CD4-positive, alpha-beta T cell treated with Interleukin-6 for 4 hours (primary cell): ENCODE results near the gene PPM1J.

Experiments used
- DNase-seq: peaks from one replicate; pipeline ENCODE4 v3.0.0-alpha.2; 2020; ENCODE audit warnings: mixed read lengths

PPM1J gene

DNA sequence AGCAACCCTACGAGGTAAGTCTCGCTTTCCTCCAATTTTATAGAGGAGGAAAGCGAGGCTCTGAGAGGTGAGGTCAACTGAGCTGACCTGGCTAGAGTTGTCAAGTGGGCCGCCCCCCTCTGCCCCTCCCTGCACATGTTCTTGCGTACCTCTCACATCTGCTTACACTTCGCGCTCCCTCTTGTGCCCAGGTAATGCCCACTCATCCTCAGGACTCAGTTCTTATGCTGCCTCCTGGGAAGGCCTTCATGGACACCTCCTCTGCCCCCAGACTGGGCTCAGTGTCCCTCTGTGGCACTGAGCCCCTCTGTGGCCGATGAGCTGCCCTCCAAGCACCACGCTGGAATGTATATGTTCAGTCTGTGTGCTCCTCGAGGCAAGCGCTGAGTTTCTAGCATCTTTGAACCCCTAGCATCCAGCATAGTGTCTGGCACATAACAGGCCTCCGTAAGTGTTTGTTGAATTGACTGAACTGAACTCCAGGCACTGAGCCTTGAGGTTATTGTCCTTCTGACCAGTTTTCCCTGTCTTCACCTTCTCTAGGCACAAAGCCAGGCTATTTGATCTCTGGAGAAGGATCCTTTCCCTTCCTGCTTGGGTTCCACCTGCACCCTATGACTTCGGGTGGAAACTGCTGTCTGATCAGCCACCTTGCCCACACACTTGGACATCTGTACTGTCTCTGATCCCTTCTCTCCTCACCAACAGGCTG, 27.2 kb downstream of the PPM1J start:
- DNase-seq = no peak

DNA sequence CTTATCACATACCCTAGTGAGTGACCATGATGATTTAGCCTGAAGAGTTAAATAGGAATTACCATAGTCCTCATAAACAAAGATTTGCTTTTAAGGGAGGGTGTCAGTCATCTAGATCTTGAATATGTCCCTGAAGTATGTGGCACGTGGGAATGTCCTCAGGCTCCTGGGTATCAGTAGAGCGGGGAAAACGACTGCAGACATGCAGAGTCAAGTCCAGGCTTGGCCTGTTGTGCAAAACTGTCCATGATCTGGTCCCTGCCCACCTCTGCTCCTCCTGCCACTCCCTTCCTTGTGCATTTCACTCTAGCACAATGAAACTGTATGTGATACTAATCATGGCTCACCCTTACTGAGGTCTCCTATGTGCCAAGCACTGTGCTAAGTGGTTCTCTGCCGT, 27.8 kb downstream of the PPM1J start:
- DNase-seq = no peak

DNA sequence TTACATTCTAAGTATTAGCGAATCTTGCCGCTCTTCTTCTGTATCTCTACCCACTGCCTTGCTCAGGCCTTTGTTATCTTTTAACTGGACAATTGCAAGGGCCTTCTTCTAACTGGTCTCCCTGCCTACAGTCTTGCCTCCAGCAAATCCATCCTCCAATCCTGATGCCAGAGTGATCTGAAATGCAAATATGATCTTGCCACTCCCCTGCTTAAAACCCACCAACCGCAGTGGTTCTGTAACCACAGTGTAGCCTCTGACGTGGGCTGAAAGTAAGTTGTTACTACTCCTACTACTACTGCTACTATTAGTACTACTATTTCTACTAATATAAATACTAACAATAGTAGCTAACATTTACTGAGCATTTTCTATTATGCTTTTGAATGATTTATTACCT, 28.3 kb downstream of the PPM1J start:
- no peak for DNase-seq

GRCh38 chr1:112686417-112686816, 28.7 kb downstream of the PPM1J start:
- DNase-seq = no peak

DNA sequence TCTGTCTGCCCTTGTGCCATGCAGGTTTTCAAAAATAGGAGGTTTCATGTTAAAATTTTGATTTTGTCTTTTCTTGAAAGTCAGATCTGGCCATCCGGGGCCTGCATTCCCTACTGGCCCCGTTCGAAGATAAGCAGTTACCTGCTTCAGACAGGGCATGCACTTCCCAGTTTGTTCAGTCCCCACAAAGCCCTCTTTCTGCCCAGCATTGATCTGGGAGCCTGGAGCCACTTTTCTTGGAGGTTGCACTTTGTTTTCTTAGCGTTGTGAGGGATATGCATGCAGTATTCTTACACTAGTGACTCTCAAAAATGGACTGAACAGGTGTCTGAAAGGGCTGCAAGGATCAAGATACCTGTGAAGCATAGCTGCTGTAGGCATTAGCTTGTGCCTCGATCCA, 29.2 kb downstream of the PPM1J start:
- DNase-seq = no peak

DNA sequence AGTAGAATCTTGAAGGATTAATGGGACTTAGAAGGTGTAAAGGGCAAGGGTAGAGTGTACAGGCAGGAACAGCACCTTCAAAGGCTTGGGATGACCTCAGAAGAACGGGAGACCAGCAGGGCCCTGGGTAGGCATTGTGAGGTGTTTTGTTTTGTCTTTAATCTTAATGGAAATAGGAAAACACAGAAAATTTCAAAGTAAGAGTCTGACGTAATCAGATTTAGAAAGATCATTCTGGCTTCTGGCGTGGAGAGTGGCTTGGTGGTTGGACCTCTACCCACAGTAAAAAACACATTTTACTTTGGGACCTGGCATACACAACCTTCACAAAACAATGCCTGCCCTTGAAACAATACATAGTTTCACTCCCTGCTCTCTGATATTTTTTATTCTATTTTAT, 36.5 kb downstream of the PPM1J start:
- no peak for DNase-seq

DNA sequence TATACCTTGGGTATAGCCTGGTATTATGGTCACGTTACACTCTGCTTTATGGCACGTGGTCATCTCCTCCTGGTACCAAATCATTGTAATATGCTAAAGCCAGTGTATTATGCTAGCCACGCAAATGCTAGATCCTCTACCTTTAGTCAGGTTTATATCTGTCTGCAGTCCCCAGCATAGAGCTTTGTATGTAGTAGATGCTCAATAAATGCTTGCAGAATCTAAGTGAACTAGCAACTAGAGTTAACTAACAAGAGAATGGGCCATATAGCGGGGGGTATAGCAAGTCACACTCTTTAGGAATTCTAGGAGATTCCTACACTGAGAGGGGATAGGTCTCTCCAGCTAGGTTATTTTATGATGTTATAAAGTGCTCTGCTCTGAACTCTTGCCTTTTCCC, 37.6 kb downstream of the PPM1J start:
- no peak for DNase-seq

DNA sequence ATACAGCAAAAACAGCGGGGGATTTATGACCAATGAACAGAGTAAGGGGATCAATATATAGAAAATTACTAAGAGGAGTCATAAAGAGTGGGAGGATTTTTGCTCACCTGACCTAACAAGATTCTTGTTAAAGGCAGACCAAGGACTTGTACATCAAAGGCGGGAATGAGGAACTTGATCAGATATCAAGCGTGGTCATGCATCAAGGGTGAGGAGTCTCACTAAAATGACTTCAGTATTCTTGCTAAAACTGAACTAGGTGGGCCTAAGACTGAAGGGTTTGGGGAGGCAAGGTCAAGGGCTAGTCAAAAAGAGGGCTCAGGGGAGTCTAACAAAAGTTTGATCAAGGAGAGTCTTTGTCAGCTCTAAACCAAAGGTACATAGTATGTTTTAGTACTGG, 38.6 kb downstream of the PPM1J start:
- no peak for DNase-seq

GRCh38 chr1:112675728-112676381, 39.3 kb downstream of the PPM1J start:
- DNase-seq = no peak

DNA sequence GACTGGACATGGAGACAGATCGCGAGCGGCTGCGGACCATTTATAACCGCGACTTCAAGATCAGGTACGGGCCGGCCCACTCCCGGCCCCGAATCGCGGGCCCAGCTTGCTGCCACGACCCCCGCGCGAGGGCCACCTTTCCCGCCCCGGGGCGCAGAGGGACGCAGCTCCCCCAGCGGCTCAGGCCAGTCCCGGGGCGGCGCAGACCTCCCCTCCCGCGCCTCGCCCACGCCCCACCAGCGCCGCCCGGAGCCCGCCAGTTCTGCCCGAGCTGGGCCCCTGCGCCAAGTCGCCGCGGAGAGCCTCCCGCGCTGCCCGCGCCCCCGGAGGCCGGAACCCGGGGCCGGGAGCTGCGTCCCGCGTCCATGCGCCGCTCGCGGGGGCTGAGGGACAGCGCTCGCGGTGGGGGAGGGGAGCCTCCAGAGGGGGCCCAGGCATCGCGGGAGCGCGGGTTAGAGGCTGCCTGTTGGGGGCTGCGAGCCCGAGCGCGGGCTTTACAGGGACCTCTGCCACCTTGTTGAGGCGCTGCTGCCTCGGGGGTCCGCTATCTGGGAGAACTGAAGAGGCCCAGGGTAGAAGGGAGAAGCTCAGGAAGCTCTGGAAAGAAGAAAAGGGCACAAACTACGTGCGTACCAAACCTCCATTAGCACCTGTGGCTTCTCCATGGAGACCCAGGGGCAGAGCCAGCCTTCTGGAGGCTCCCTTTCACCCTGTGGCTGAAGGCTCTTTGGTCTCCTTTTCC, 40.0 kb downstream of the PPM1J start:
- DNase-seq = peak; percentile 43

GRCh38 chr1:112674440-112674985, 40.6 kb downstream of the PPM1J start, which contains the start of gene MOV10:
Gene MOV10, plus strand, starts transcription at chr1:112674659. Its CDS starts 254 bp downstream, at chr1:112674913.
- peak; percentile 68 for DNase-seq

DNA sequence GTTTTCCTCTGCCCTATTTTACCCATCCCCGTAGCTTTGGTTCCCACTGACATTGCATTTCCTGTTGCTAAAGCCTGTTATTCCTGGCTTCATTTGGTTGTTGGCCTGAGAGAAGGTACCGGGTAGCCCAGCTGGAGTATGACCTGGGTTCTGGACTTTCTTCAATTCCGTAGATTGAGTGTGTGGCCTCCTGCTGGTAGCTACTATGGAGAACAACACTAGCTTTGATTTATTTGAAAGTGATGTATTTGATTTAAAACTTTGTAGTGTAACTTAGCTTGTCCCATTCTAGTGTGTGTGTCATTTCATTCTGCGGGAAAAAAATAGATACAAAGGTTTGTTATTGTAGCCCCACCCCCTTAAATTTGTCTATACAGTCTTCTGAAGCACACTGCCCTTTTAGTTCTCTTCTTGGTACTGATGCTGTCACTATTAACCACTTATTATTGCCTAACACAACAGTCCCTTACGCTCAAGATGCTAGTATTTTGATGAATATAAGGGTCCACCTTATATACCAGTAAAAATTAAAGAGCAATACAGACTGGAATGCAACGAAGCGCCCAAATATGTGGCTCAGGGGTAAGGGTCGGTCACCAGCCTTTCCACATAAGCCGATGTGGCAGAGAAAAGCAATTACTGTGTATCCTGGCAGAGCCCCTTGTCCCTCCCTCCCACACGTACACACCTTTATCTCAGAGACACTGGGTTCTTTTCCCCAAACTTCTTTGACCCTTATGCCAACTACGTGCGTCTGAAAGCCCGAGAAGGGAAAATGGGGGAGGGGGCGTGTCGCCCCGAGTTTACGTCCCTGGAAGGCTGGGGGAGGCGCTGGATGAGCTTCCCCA, 41.3 kb downstream of the PPM1J start:
- DNase-seq = peak; percentile 21

GRCh38 chr1:112672842-112673241, 42.3 kb downstream of the PPM1J start:
- DNase-seq = no peak

- no peak for DNase-seq
Observed at GRCh38 chr1:112672009-112672408, 43.1 kb downstream of the PPM1J start.

DNA sequence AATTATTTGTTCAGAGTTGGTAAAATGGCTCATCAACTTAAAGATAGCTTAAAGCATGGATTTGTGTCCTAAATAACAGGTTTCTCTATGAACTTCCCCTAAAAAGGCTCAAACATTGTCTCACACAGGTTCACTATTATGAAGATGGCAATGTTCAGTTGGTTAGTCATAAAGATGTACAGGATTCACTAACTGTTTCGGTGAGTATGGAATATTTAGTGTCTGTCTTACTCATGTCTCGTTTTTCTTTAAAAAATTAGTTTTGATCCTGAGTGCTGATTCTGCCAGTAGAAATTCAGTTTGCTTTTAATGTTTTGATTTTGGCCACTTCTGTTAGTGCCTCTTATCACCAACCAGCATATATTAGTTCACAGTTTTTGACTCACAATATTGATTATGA, 48.2 kb downstream of the PPM1J start:
- DNase-seq = no peak

DNA sequence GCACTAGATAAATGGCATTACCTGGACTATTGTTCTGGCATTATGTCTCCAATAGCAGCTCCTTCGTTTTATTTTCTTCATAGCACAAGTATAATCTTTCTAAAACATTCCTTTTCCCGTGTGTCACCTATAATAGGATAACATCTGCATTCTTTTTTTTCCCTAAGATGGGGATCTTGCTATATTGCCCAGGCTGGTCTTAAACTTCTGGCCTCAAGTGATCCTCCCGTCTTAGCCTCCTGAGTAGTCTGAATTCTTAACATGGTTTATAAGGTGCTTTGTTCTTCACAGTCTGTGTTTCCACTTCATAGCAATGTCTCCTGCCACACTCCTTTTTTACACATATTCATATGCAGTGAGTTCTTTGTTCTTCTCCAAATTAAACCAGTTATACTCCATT, 49.3 kb downstream of the PPM1J start:
- no peak for DNase-seq
